Neural progenitor cell (in vitro differentiated cells): ENCODE results near the gene SMARCA1. TPM values are rescaled to one million over a fixed set of nuclear protein-coding genes. Genes with fewer than 3 reads are reported as not detected.

Experiments used
- DNase-seq: peaks from one replicate; pipeline ENCODE4 v3.0.0-alpha.2; 2016; ENCODE audit warnings: low spot score
- H2AFZ ChIP-seq: fragments of 200-600 bp; sonication (generic); replicated peaks from 2 replicates; pipeline ENCODE4 v1.6.1; 2016; ENCODE audit warnings: antibody characterized with exemption
- H3F3A ChIP-seq: fragments of 200-600 bp; sonication (generic); 2 replicates; pipeline ENCODE4 v1.6.1; 2016; ENCODE audit warnings: antibody characterized with exemption, low read depth
- H3K27ac ChIP-seq: fragments of 200-600 bp; sonication (generic); 2 replicates; pipeline ENCODE4 v1.5.1; 2016; ENCODE audit warnings: mild to moderate bottlenecking
- H3K27me3 ChIP-seq: fragments of 200-600 bp; sonication (generic); 2 replicates; pipeline ENCODE4 v1.6.1; 2016; ENCODE audit warnings: mild to moderate bottlenecking, moderate library complexity
- H3K36me3 ChIP-seq: fragments of 200-600 bp; sonication (generic); 2 replicates; pipeline ENCODE4 v1.5.1; 2016
- H3K4me1 ChIP-seq: fragments of 200-600 bp; sonication (generic); 2 replicates; pipeline ENCODE4 v1.6.1; 2016; ENCODE audit warnings: mixed run types
- H3K4me2 ChIP-seq: fragments of 200-600 bp; sonication (generic); 2 replicates; pipeline ENCODE4 v1.6.1; 2016
- H3K4me3 ChIP-seq: fragments of 200-600 bp; sonication (generic); 2 replicates; pipeline ENCODE4 v1.5.1; 2016
- H3K79me2 ChIP-seq: fragments of 200-600 bp; sonication (generic); 2 replicates; pipeline ENCODE4 v1.6.1; 2016; ENCODE audit warnings: low read depth
- H3K9ac ChIP-seq: fragments of 200-600 bp; sonication (generic); 2 replicates; pipeline ENCODE4 v1.6.1; 2016
- H3K9me3 ChIP-seq: fragments of 200-600 bp; sonication (generic); 2 replicates; pipeline ENCODE4 v1.5.1; 2016; ENCODE audit warnings: low read depth
- H4K20me1 ChIP-seq: fragments of 200-600 bp; sonication (generic); 2 replicates; pipeline ENCODE4 v1.6.1; 2016; ENCODE audit warnings: low read depth
- H3K27ac Mint-ChIP-seq: 3 replicates; pipeline ENCODE4 v1.8.0; 2021; ENCODE audit warnings: mixed read lengths
- H3K27me3 Mint-ChIP-seq: 2 replicates; pipeline ENCODE4 v1.8.0; 2022; ENCODE audit warnings: low read depth, mild to moderate bottlenecking, inconsistent platforms, moderate library complexity, mixed read lengths; ENCODE audit not compliant: insufficient read depth
- H3K36me3 Mint-ChIP-seq: 3 replicates; pipeline ENCODE4 v1.8.0; 2021; ENCODE audit warnings: mixed read lengths
- H3K4me1 Mint-ChIP-seq: 3 replicates; pipeline ENCODE4 v1.8.0; 2021; ENCODE audit warnings: mixed read lengths
- H3K4me3 Mint-ChIP-seq: 3 replicates; pipeline ENCODE4 v1.8.0; 2021; ENCODE audit warnings: mild to moderate bottlenecking, moderate library complexity, mixed read lengths
- H3K9me3 Mint-ChIP-seq: 3 replicates; pipeline ENCODE4 v1.8.0; 2020; ENCODE audit warnings: mixed read lengths
- EZH2 ChIP-seq: fragments of 200-600 bp; sonication (generic); IDR thresholded peaks from 2 replicates; pipeline ENCODE4 v1.6.1; 2017; ENCODE audit warnings: antibody characterized with exemption, mild to moderate bottlenecking, moderate library complexity
- EZH2phosphoT487 ChIP-seq: fragments of 200-600 bp; sonication (generic); IDR thresholded peaks from 2 replicates; pipeline ENCODE4 v1.6.1; 2017; ENCODE audit warnings: antibody characterized with exemption
- total RNA-seq: library from RNA; depleted of rRNA; stranded (reverse); fragments of >200 nt; gene quantifications from 2 replicates; pipeline ENCODE4 v1.2.3, GENCODE V29; 2015; ENCODE audit warnings: low replicate concordance
- TF ChIP-seq, protein P1 (sequence below): fragments of 200-600 bp; sonication (generic); IDR thresholded peaks from 2 replicates; pipeline ENCODE4 v1.5.1; 2017; ENCODE audit warnings: antibody characterized with exemption, mild to moderate bottlenecking

Gene SMARCA1, protein sequence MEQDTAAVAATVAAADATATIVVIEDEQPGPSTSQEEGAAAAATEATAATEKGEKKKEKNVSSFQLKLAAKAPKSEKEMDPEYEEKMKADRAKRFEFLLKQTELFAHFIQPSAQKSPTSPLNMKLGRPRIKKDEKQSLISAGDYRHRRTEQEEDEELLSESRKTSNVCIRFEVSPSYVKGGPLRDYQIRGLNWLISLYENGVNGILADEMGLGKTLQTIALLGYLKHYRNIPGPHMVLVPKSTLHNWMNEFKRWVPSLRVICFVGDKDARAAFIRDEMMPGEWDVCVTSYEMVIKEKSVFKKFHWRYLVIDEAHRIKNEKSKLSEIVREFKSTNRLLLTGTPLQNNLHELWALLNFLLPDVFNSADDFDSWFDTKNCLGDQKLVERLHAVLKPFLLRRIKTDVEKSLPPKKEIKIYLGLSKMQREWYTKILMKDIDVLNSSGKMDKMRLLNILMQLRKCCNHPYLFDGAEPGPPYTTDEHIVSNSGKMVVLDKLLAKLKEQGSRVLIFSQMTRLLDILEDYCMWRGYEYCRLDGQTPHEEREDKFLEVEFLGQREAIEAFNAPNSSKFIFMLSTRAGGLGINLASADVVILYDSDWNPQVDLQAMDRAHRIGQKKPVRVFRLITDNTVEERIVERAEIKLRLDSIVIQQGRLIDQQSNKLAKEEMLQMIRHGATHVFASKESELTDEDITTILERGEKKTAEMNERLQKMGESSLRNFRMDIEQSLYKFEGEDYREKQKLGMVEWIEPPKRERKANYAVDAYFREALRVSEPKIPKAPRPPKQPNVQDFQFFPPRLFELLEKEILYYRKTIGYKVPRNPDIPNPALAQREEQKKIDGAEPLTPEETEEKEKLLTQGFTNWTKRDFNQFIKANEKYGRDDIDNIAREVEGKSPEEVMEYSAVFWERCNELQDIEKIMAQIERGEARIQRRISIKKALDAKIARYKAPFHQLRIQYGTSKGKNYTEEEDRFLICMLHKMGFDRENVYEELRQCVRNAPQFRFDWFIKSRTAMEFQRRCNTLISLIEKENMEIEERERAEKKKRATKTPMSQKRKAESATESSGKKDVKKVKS
- total RNA-seq, result 92.1 and 149 TPM in 2 replicates

DNA sequence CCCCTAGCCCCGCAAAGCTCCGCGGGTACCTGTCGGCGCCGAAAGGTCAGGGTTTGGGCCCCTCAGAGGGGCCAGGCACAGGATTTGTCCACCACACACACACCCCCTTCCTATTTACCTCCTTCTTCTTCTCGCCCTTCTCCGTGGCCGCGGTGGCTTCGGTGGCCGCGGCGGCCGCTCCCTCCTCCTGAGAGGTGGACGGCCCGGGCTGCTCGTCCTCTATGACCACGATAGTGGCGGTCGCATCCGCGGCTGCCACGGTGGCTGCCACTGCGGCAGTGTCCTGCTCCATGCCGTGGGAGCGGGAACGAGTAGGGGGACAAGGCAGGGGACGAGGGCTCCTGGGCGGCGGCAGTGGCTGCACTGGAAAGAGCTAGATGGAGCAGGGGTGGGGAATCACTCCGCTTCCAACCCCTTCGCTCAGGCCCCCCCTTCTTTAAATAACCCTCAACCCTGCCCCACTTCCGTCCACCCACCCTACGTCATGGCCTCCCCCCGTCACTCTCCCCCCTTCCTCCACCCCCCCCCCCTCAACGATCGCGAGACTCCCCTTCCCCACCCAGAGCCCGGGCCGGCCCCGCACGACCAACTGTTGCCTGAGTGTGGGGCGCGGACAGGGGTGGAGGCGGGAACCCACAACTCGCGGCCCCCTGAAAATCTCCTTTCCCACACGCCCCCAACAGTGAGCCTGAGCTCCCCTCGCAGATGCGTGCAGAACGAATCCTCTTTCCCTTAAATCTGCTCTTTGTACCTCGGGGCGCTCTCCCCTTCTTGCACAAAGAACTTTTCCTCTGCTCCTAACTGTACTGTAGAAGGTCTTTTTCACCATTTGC lies at the start of gene SMARCA1:
Gene SMARCA1 (minus strand): TSS at position 412 of the 833 bp plus-strand sequence. CDS start 120 bp downstream, at position 292.
- H3K27me3 ChIP-seq, result no peaks in the 10 kb centered on the region
- H3K27ac Mint-ChIP-seq, result peak within 1 kb of the TSS; percentile 96
- H2AFZ ChIP-seq, result no peak within 1 kb of the TSS
- peaks cover 39% of the 10 kb centered on the region for H3K79me2 ChIP-seq
- peaks cover 14% of the 10 kb centered on the region for H3K4me1 Mint-ChIP-seq
- peaks cover 5% of the 10 kb centered on the region for H4K20me1 ChIP-seq
- no peaks in the 10 kb centered on the region for H3K36me3 ChIP-seq
- H3K27ac ChIP-seq, result peak within 1 kb of the TSS; percentile 94
- TF ChIP-seq, protein P1, sequence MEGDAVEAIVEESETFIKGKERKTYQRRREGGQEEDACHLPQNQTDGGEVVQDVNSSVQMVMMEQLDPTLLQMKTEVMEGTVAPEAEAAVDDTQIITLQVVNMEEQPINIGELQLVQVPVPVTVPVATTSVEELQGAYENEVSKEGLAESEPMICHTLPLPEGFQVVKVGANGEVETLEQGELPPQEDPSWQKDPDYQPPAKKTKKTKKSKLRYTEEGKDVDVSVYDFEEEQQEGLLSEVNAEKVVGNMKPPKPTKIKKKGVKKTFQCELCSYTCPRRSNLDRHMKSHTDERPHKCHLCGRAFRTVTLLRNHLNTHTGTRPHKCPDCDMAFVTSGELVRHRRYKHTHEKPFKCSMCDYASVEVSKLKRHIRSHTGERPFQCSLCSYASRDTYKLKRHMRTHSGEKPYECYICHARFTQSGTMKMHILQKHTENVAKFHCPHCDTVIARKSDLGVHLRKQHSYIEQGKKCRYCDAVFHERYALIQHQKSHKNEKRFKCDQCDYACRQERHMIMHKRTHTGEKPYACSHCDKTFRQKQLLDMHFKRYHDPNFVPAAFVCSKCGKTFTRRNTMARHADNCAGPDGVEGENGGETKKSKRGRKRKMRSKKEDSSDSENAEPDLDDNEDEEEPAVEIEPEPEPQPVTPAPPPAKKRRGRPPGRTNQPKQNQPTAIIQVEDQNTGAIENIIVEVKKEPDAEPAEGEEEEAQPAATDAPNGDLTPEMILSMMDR, result no peak
- TF ChIP-seq EZH2, result no peak
- no peak for TF ChIP-seq EZH2phosphoT487
- peaks cover 14% of the 10 kb centered on the region for H3F3A ChIP-seq
- H3K4me2 ChIP-seq, result peak within 1 kb of the TSS; percentile 52
- DNase-seq, result peak; percentile 76
- H3K4me3 ChIP-seq, result peak within 1 kb of the TSS; percentile 92
- H3K4me3 Mint-ChIP-seq, result peak within 1 kb of the TSS; percentile 96
- H3K9me3 ChIP-seq, result peaks cover 6% of the 10 kb centered on the region
- no peaks in the 10 kb centered on the region for H3K4me1 ChIP-seq
- peak within 1 kb of the TSS; percentile 71 for H3K9ac ChIP-seq
- H3K36me3 Mint-ChIP-seq, result no peaks in the 10 kb centered on the region
- no peaks in the 10 kb centered on the region for H3K9me3 Mint-ChIP-seq
- H3K27me3 Mint-ChIP-seq, result peaks cover 5% of the 10 kb centered on the region

DNA sequence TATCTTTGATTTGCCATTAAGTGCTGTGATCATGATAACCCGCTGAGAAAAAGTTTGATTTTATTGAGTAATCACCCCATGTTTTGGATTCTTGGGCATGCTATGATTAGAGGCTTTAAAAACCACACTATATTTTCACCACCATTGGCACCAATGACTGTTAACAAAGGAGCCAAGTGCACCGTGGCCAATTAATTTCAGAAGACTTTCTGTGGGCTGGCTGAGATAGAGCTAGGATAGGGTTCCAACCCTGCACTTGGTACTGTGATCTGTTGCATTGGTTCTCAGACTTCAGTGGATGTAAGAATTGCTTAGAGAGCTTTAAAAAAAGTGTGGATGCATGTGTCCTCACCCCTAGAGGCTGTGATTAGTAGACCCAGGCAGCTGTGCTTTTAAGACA lies 49.1 kb upstream of the SMARCA1 start:
- H3K4me3 Mint-ChIP-seq, result no peak overlapping the region

More for the DNA sequence above, 49.1 kb upstream of the SMARCA1 start:
- Histone ChIP-seq H3F3A (no peaks in the 10 kb centered on the region), H3K79me2 (no peaks in the 10 kb centered on the region), H2AFZ (no peak overlapping the region), H3K4me2 (no peak overlapping the region), H3K4me1 (no peaks in the 10 kb centered on the region), H3K4me3 (no peak overlapping the region), H3K9ac (no peak overlapping the region), H3K36me3 (peaks cover 7% of the 10 kb centered on the region), H3K27ac (no peak overlapping the region), H3K27me3 (no peaks in the 10 kb centered on the region), H3K9me3 (no peaks in the 10 kb centered on the region), H4K20me1 (no peaks in the 10 kb centered on the region)
- peaks cover 47% of the 10 kb centered on the region for H3K36me3 Mint-ChIP-seq
- peaks cover 12% of the 10 kb centered on the region for H3K4me1 Mint-ChIP-seq
- H3K27ac Mint-ChIP-seq, result no peak overlapping the region
- DNase-seq, result no peak
- no peaks in the 10 kb centered on the region for H3K9me3 Mint-ChIP-seq
- TF ChIP-seq EZH2phosphoT487 (no peak), EZH2 (no peak)
- TF ChIP-seq, protein P1, result no peak
- no peaks in the 10 kb centered on the region for H3K27me3 Mint-ChIP-seq
